ENCODE data around the gene LAMA1.

LAMA1 gene

GRCh38 chr18:7049951-7050350 lies 67.6 kb downstream of the LAMA1 start:
- no peak overlapping the region for H3K27ac ChIP-seq
- TF ChIP-seq CTCF (conservative IDR thresholded peaks at IDR 0.05) (no peak), ZFX (IDR thresholded peaks at IDR 0.05) (no peak)

GRCh38 chr18:7048081-7048480 lies 69.5 kb downstream of the LAMA1 start:
- TF ChIP-seq ZFX (IDR thresholded peaks at IDR 0.05) (no peak), CTCF (conservative IDR thresholded peaks at IDR 0.05) (no peak)
- H3K27ac ChIP-seq = no peak overlapping the region

GRCh38 chr18:7047336-7047735 lies 70.3 kb downstream of the LAMA1 start:
- H3K27ac ChIP-seq = no peak overlapping the region
- no peak for TF ChIP-seq ZFX (IDR thresholded peaks at IDR 0.05)
- TF ChIP-seq CTCF (conservative IDR thresholded peaks at IDR 0.05) = no peak

GRCh38 chr18:7038330-7038851 lies 79.2 kb downstream of the LAMA1 start:
- peak overlapping the region; percentile 29 for H3K27ac ChIP-seq
- no peak for TF ChIP-seq ZFX (IDR thresholded peaks at IDR 0.05)
- TF ChIP-seq CTCF (conservative IDR thresholded peaks at IDR 0.05) = peak; percentile 91

GRCh38 chr18:7037470-7037869 lies 80.1 kb downstream of the LAMA1 start:
- H3K27ac ChIP-seq = no peak overlapping the region
- no peak for TF ChIP-seq CTCF (conservative IDR thresholded peaks at IDR 0.05)
- no peak for TF ChIP-seq ZFX (IDR thresholded peaks at IDR 0.05)

GRCh38 chr18:7035807-7036206 lies 81.8 kb downstream of the LAMA1 start:
- no peak for TF ChIP-seq CTCF (conservative IDR thresholded peaks at IDR 0.05)
- no peak for TF ChIP-seq ZFX (IDR thresholded peaks at IDR 0.05)
- H3K27ac ChIP-seq = no peak overlapping the region

- no peak overlapping the region for H3K27ac ChIP-seq
- TF ChIP-seq CTCF (conservative IDR thresholded peaks at IDR 0.05) = no peak
These were observed 82.7 kb downstream of the LAMA1 start for GRCh38 chr18:7034924-7035323.
